ENCODE results near the gene ZNF823.
"Not testable (repeated sequence)": the region's sequence is repeated elsewhere in the genome, so short reads cannot be mapped to it uniquely, and the experiment has no call there.

ZNF823 gene

GRCh38 chr19:11684987-11685675 is 53.6 kb downstream of the ZNF823 start:
- Histone ChIP-seq H3K4me3 (ENCODE audit: low read length) (no peak overlapping the region), H3K9me3 (ENCODE audit: control insufficient read depth, insufficient read depth, low read length) (peaks cover 30% of the 10 kb centered on the region), H3K27ac (ENCODE audit: low read depth, low read length) (no peak overlapping the region), H3K4me1 (ENCODE audit: control insufficient read depth, low read length) (no peaks in the 10 kb centered on the region), H3K4me2 (ENCODE audit: low read length) (no peak overlapping the region), H3K9me2 (replicated peaks; ENCODE audit: control insufficient read depth, low read length) (no peaks in the 10 kb centered on the region), H3K79me2 (ENCODE audit: control insufficient read depth, low read length) (no peaks in the 10 kb centered on the region), H3F3A (ENCODE audit: control insufficient read depth, insufficient read depth) (no peaks in the 10 kb centered on the region), H4K20me1 (ENCODE audit: control insufficient read depth, insufficient read depth, low read depth, low read length) (no peaks in the 10 kb centered on the region), H3K36me3 (ENCODE audit: control insufficient read depth, low read length) (no peaks in the 10 kb centered on the region), H3K27me3 (ENCODE audit: control insufficient read depth, low read length) (no peaks in the 10 kb centered on the region)
- TF ChIP-seq EZH2phosphoT487 (IDR thresholded peaks at IDR 0.05; ENCODE audit: borderline replicate concordance, low read length) (no peak), CTCF (IDR thresholded peaks at IDR 0.05; ENCODE audit: low read depth, low read length, poor library complexity, severe bottlenecking) (no peak)

DNA sequence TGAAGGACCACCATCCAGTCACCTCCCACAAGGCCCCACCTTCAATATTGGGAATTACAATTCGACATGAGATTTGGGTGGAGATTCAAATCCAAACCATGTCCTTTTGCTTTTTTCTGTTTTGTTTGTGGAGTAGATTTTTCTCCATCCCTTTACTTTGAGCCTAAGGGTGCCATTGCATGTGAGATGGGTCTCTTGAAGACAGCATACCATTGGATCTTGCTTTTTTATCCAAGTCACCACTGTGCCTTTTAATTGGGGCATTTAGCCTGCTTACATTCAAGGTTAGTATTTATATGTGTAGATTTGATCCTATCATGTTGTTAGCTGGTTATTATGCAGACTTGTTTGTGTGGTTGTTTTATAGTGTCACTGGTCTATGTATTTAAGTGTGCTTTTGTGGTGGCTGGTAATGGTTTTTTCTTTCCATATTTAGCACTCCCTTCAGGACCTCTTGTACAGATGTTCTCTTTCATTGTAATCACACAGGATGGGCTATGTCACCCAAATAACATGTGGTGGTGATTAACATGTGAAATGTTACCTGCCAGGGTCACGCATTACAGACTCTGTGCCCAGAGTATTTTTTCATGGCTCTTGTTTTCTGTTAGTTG is 58.0 kb downstream of the ZNF823 start:
- TF ChIP-seq EZH2phosphoT487 (IDR thresholded peaks at IDR 0.05; ENCODE audit: borderline replicate concordance, low read length): no peak
- no peak for TF ChIP-seq CTCF (IDR thresholded peaks at IDR 0.05; ENCODE audit: low read depth, low read length, poor library complexity, severe bottlenecking)

DNA sequence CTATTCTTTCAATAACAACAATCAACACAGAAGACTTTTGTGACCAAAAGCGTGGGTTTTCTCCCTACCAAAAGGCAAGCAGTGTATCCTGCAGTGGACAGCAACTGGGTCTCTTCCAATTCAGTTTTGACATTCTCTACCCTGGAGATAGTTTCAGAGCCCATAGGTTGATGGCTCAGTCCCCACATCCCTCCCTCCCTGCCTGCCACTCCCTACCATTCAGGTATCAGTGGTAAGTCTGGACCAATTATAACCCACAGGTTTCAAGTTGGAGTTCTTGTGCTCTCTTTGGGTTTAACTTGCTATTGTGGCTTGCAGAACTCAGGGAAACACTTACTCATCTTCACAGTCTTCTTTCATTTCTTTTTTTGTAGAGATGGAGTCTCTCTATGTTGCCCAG is 60.2 kb downstream of the ZNF823 start:
- H3K9me2 ChIP-seq (replicated peaks; ENCODE audit: control insufficient read depth, low read length): no peaks in the 10 kb centered on the region
- no peaks in the 10 kb centered on the region for H3K4me1 ChIP-seq (ENCODE audit: control insufficient read depth, low read length)
- no peaks in the 10 kb centered on the region for H3K36me3 ChIP-seq (ENCODE audit: control insufficient read depth, low read length)
- H3K27me3 ChIP-seq (ENCODE audit: control insufficient read depth, low read length): no peaks in the 10 kb centered on the region
- no peak overlapping the region for H3K27ac ChIP-seq (ENCODE audit: low read depth, low read length)
- H3K9me3 ChIP-seq (ENCODE audit: control insufficient read depth, insufficient read depth, low read length): no peaks in the 10 kb centered on the region
- no peaks in the 10 kb centered on the region for H3F3A ChIP-seq (ENCODE audit: control insufficient read depth, insufficient read depth)
- no peaks in the 10 kb centered on the region for H4K20me1 ChIP-seq (ENCODE audit: control insufficient read depth, insufficient read depth, low read depth, low read length)
- H3K4me3 ChIP-seq (ENCODE audit: low read length): no peak overlapping the region
- no peak for TF ChIP-seq EZH2phosphoT487 (IDR thresholded peaks at IDR 0.05; ENCODE audit: borderline replicate concordance, low read length)
- no peaks in the 10 kb centered on the region for H3K79me2 ChIP-seq (ENCODE audit: control insufficient read depth, low read length)
- H3K4me2 ChIP-seq (ENCODE audit: low read length): no peak overlapping the region

More for the DNA sequence above, 58.0 kb downstream of the ZNF823 start:
- peaks cover 17% of the 10 kb centered on the region for H3K9me3 ChIP-seq (ENCODE audit: control insufficient read depth, insufficient read depth, low read length)
- H3K27me3 ChIP-seq (ENCODE audit: control insufficient read depth, low read length): no peaks in the 10 kb centered on the region
- no peaks in the 10 kb centered on the region for H3F3A ChIP-seq (ENCODE audit: control insufficient read depth, insufficient read depth)
- H3K27ac ChIP-seq (ENCODE audit: low read depth, low read length): no peak overlapping the region
- no peaks in the 10 kb centered on the region for H3K4me1 ChIP-seq (ENCODE audit: control insufficient read depth, low read length)
- H3K9me2 ChIP-seq (replicated peaks; ENCODE audit: control insufficient read depth, low read length): no peaks in the 10 kb centered on the region
- no peak overlapping the region for H3K4me2 ChIP-seq (ENCODE audit: low read length)
- no peaks in the 10 kb centered on the region for H3K36me3 ChIP-seq (ENCODE audit: control insufficient read depth, low read length)
- no peaks in the 10 kb centered on the region for H3K79me2 ChIP-seq (ENCODE audit: control insufficient read depth, low read length)
- H3K4me3 ChIP-seq (ENCODE audit: low read length): no peak overlapping the region
- no peaks in the 10 kb centered on the region for H4K20me1 ChIP-seq (ENCODE audit: control insufficient read depth, insufficient read depth, low read depth, low read length)

GRCh38 chr19:11676661-11677600 is 61.8 kb downstream of the ZNF823 start:
- H3K27me3 ChIP-seq (ENCODE audit: control insufficient read depth, low read length); H3K36me3 ChIP-seq (ENCODE audit: control insufficient read depth, low read length); H3K9me3 ChIP-seq (ENCODE audit: control insufficient read depth, insufficient read depth, low read length); H3F3A ChIP-seq (ENCODE audit: control insufficient read depth, insufficient read depth); H3K4me3 ChIP-seq (ENCODE audit: low read length); H3K4me1 ChIP-seq (ENCODE audit: control insufficient read depth, low read length); H4K20me1 ChIP-seq (ENCODE audit: control insufficient read depth, insufficient read depth, low read depth, low read length); H3K27ac ChIP-seq (ENCODE audit: low read depth, low read length); H3K4me2 ChIP-seq (ENCODE audit: low read length); H3K9me2 ChIP-seq (replicated peaks; ENCODE audit: control insufficient read depth, low read length); H3K79me2 ChIP-seq (ENCODE audit: control insufficient read depth, low read length): not testable (repeated sequence)
